Aorta (tissue), 5 donors: Measurements from ENCODE around the gene CTSW. TPM values are rescaled to one million over a fixed set of nuclear protein-coding genes. Genes with fewer than 3 reads are reported as not detected.

Source experiments
- ATAC-seq: fragments of 200-7000 bp; cut with Tn5 transposase; one replicate; pipeline ENCODE4 v1.9.1; 2022; ENCODE audit warnings: moderate library complexity; ENCODE audit not compliant: low FRiP score
- DNase-seq, 2 donors: peaks; one replicate each; pipeline ENCODE4 v3.0.0-alpha.2; 2020
- H3K27ac ChIP-seq, 2 donors: one replicate each; pipeline ENCODE4 v1.5.1; 2013; ENCODE audit warnings: low read length in 2 of 2, mild to moderate bottlenecking in 2 of 2, moderate library complexity in 2 of 2, control low read depth in 1 of 2, inconsistent platforms in 1 of 2, low read depth in 1 of 2
- H3K27me3 ChIP-seq, 2 donors: one replicate each; pipeline ENCODE4 v1.6.1; 2013; ENCODE audit warnings: control low read depth in 1 of 2, low read length in 1 of 2, mild to moderate bottlenecking in 1 of 2, moderate library complexity in 1 of 2; ENCODE audit not compliant: insufficient read depth in 2 of 2, control insufficient read depth in 1 of 2
- H3K36me3 ChIP-seq, 2 donors: one replicate each; pipeline ENCODE4 v1.6.1; 2013; ENCODE audit warnings: control low read depth in 1 of 2, low read length in 1 of 2, mild to moderate bottlenecking in 1 of 2; ENCODE audit not compliant: insufficient read depth in 2 of 2, control insufficient read depth in 1 of 2
- H3K4me1 ChIP-seq, 2 donors: one replicate each; pipeline ENCODE4 v1.6.1; 2013; ENCODE audit warnings: low read length in 2 of 2, control low read depth in 1 of 2, mild to moderate bottlenecking in 1 of 2, moderate library complexity in 1 of 2; ENCODE audit not compliant: insufficient read depth in 2 of 2, control insufficient read depth in 1 of 2
- H3K4me3 ChIP-seq, 2 donors: one replicate each; pipeline ENCODE4 v1.5.1; 2013; ENCODE audit warnings: low read length in 2 of 2, control low read depth in 1 of 2, mild to moderate bottlenecking in 1 of 2
- H3K9me3 ChIP-seq: one replicate; pipeline ENCODE4 v1.6.1; 2013; ENCODE audit warnings: mild to moderate bottlenecking, low read length; ENCODE audit not compliant: control insufficient read depth
- WGBS, 2 donors: extraction: QIAGEN DNeasy Blood & Tissue Kit; methylation state at CpG; one replicate each; pipeline ENCODE4 v1.1.7; 2013; 5-methylcytosine and 5-hydroxymethylcytosine counted together
- intact Hi-C, 2 donors: fragments of 100-400 bp; cut with DNase I; formaldehyde crosslinking; loops; one replicate each; pipeline versions ENCODE4 v1.14.2 to v1.15.0; 2022
- polyA plus RNA-seq, 2 donors: library from polyadenylated mRNA; stranded (reverse); fragments of 200-250 nt; gene quantifications; one replicate each; pipeline ENCODE4 v1.2.3, GENCODE V29; 2013
- total RNA-seq, 2 donors: library from RNA; stranded (reverse); fragmentation: NEBNext Ultra II Directional; extraction: Animal tissue kit (Norgen Biotek cat#: 25700); gene quantifications; one replicate each; pipeline ENCODE4 v1.2.1, GENCODE V29; 2021
- donor health status: healthy with polysubstance abuse.
- donor health status: Bipolar disorder and iron deficiency.
- donor health status: DM: no; HTN: no; CAD: no.
- donor health status: DM: no; HTN: no; CAD: no.
- donor health status: DM: yes; HTN: yes; CAD: no.

CTSW gene
- total and polyA plus RNA-seq, 4 donors, result 1.8 to 3.9 (median 2.3) TPM

- no peak overlapping the region for H3K4me3 ChIP-seq
- peaks cover 0 to 5% of the 10 kb centered on the region in 2 donors for H3K27me3 ChIP-seq
- DNase-seq (peak; percentile 75 to 82), ATAC-seq (no peak)
- H3K4me1 ChIP-seq, result no peaks in the 10 kb centered on the region
- peak overlapping the region in 1 of 2 donors; percentile 77 for H3K27ac ChIP-seq
- intact Hi-C loops, result no loop called here
- no peaks in the 10 kb centered on the region for H3K9me3 ChIP-seq
- WGBS, 2 donors, result 85 to 96% methylated on average over 16 of the region's 16 CpGs
- H3K36me3 ChIP-seq, result no peaks in the 10 kb centered on the region
Measured at GRCh38 chr11:65894034-65894591, 14.5 kb downstream of the CTSW start.

- Histone ChIP-seq H3K4me3 (no peak overlapping the region), H3K36me3 (no peaks in the 10 kb centered on the region), H3K27ac (no peak overlapping the region), H3K4me1 (no peaks in the 10 kb centered on the region), H3K9me3 (no peaks in the 10 kb centered on the region), H3K27me3 (peaks cover 0 to 5% of the 10 kb centered on the region in 2 donors)
- WGBS, 2 donors, result 93 to 96% methylated on average over 5 of the region's 5 CpGs
- DNase-seq (no peak), ATAC-seq (no peak)
- intact Hi-C loops, result no loop called here
Measured at GRCh38 chr11:65895482-65895981, 15.9 kb downstream of the CTSW start.

GRCh38 chr11:65896034-65896999 lies 16.7 kb downstream of the CTSW start:
- DNase-seq (no peak), ATAC-seq (no peak)
- Histone ChIP-seq H3K27ac (peak overlapping the region in 1 of 2 donors; percentile 30), H3K9me3 (no peaks in the 10 kb centered on the region), H3K27me3 (peaks cover 0 to under 1% of the 10 kb centered on the region in 2 donors), H3K4me1 (no peaks in the 10 kb centered on the region), H3K4me3 (no peak overlapping the region), H3K36me3 (no peaks in the 10 kb centered on the region)
- intact Hi-C loops, result no loop called here
- 94% methylated on average over 14 of the region's 14 CpGs for WGBS, 2 donors

GRCh38 chr11:65897020-65897471 lies 17.4 kb downstream of the CTSW start:
- no peak overlapping the region for H3K4me3 ChIP-seq
- intact Hi-C loops, result no loop called here
- ATAC-seq, result no peak
- no peaks in the 10 kb centered on the region for H3K27me3 ChIP-seq
- no peaks in the 10 kb centered on the region for H3K9me3 ChIP-seq
- no peaks in the 10 kb centered on the region for H3K36me3 ChIP-seq
- WGBS, 2 donors, result 54 to 63% methylated on average over 4 of the region's 4 CpGs
- DNase-seq, result no peak
- peak overlapping the region in 1 of 2 donors; percentile 30 for H3K27ac ChIP-seq
- no peaks in the 10 kb centered on the region for H3K4me1 ChIP-seq

- DNase-seq (no peak), ATAC-seq (no peak)
- intact Hi-C loops, result no loop called here
- H3K36me3 ChIP-seq, result no peaks in the 10 kb centered on the region
- H3K9me3 ChIP-seq, result no peaks in the 10 kb centered on the region
- no peak overlapping the region for H3K4me3 ChIP-seq
- WGBS, 2 donors, result 27 to 30% methylated on average over 26 to 28 of the region's 28 CpGs
- peak overlapping the region in 1 of 2 donors; percentile 14 for H3K27ac ChIP-seq
- no peaks in the 10 kb centered on the region for H3K4me1 ChIP-seq
- no peaks in the 10 kb centered on the region for H3K27me3 ChIP-seq
Measured at GRCh38 chr11:65898656-65899355, 19.2 kb downstream of the CTSW start.

- ATAC-seq (peak; percentile 81), DNase-seq (peak; percentile 81 to 96)
- Histone ChIP-seq H3K4me1 (no peaks in the 10 kb centered on the region), H3K9me3 (no peaks in the 10 kb centered on the region), H3K27me3 (no peaks in the 10 kb centered on the region), H3K27ac (peak overlapping the region in 1 of 2 donors; percentile 43), H3K36me3 (no peaks in the 10 kb centered on the region), H3K4me3 (peak overlapping the region; percentile 24 to 60)
- WGBS, 2 donors, result 1 to 2% methylated on average over 60 to 78 of the region's 78 CpGs
- intact Hi-C loops, result no loop called here
Measured at GRCh38 chr11:65899356-65900124, 19.9 kb downstream of the CTSW start.

GRCh38 chr11:65900125-65900898 lies 20.7 kb downstream of the CTSW start, which contains the start of gene FOSL1:
TSS of gene FOSL1 (minus strand) at chr11:65900388. CDS start at chr11:65900339, 49 bp downstream.
- WGBS, 2 donors, result 2% methylated on average over 73 to 80 of the region's 80 CpGs
- ATAC-seq, result peak; percentile 89
- Histone ChIP-seq H3K27ac (peak within 1 kb of the TSS in 1 of 2 donors; percentile 43), H3K36me3 (no peaks in the 10 kb centered on the region), H3K4me1 (no peaks in the 10 kb centered on the region), H3K4me3 (peak within 1 kb of the TSS; percentile 24 to 60), H3K27me3 (no peaks in the 10 kb centered on the region), H3K9me3 (no peaks in the 10 kb centered on the region)
- intact Hi-C loops, result no loop called here
- peak; percentile 92 to 98 for DNase-seq
